ENCODE data around the gene TMEM19.

DNA sequence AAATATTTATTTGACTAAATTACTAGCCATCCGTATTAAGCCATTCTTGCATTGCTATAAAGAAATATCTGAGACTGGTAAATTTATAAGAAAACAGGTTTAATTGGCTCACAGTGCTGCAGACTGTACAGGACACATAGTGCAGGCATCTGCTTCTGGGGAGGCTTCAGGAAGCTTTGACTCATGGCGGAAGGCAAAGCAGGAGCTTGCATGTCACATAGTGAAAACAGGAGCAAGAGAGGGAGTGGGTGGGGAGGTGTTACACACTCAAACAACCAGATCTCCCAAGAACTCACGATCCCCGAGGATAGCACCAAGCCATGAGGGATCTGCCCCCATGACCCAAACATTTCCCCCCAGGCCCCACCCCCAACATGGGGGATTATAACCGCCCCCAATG, 42.1 kb downstream of the TMEM19 start:
- TF ChIP-seq TAF1 (IDR thresholded peaks at IDR 0.05; ENCODE audit: borderline replicate concordance, low read depth, low read length), result no peak
- TF ChIP-seq YY1 (IDR thresholded peaks at IDR 0.05; ENCODE audit: low read depth), result no peak
- TF ChIP-seq FOXM1 (IDR thresholded peaks at IDR 0.05; ENCODE audit: low read depth), result no peak

Measured in SK-N-SH (cell line).